Measurements from ENCODE around the gene SYNE1. TPM values are rescaled to one million over a fixed set of nuclear protein-coding genes. Genes with fewer than 3 reads are reported as not detected.

Gene SYNE1
- total and polyA plus RNA-seq, 8 donors, result 12.8 to 279 (median 108) TPM

DNA sequence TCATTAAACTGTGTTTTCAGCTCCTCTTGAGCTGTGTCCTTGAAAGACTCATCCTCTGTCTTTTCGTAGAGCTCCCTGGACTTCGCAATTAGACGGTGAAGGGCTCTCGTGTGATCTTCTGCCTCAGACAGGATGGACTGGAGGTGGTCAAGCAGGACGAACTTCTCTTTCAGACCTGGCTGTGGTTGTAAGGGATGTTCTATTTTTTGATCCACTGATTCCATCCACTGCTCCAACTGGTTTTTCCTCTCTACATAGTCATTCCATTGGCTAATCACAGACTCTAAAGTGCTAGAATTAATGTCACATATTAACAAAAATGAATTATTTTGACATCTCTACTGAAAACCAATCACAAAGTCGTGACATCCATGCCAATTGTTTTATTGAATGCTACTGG lies 250.1 kb downstream of the SYNE1 start:
- Histone ChIP-seq H3K27me3 (no peaks in the 10 kb centered on the region), H3K36me3 (peaks cover 0 to 12% (median 6%) of the 10 kb centered on the region in 4 donors), H3K4me3 (no peak overlapping the region), H3K9me3 (no peaks in the 10 kb centered on the region), H3K27ac (no peak overlapping the region), H3K4me1 (peaks cover 0 to under 1% (median 0%) of the 10 kb centered on the region in 4 donors)
- TF ChIP-seq POLR2A (IDR thresholded peaks at IDR 0.05), result no peak
- no peak for TF ChIP-seq EP300 (IDR thresholded peaks at IDR 0.05)
- TF ChIP-seq CTCF (IDR thresholded peaks at IDR 0.05), result no peak
- TF ChIP-seq POLR2AphosphoS5 (IDR thresholded peaks at IDR 0.05), result no peak
- no peak for DNase-seq
- WGBS, 5 donors, result 74 to 92% (median 84%) methylated on average over 6 of the region's 6 CpGs
- intact Hi-C loops (cut with DNase I; ENCODE audit: low total_unique reads), result no loop called here

DNA sequence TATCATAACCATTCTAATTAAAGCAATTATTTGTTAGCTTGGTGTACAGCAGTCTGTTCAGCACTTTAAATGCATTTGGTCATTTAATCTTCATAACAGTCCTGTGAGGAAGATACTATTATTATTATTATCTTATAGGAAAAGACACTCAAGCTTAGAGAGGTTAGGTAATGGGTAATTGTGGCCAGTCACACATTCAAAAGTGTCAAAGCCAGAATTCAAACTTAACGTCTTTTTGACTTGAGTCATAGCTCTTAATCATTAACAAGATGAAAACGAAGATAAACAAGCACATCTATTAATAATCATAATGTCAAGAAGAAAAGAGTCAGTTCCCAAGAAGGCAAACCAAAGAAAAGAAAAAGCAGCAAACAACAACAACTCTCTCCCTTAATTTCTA lies 251.0 kb downstream of the SYNE1 start:
- intact Hi-C loops (cut with DNase I; ENCODE audit: low total_unique reads), result no loop called here
- 32 to 49% (median 39%) methylated on average over 2 of the region's 2 CpGs for WGBS, 5 donors
- DNase-seq, result no peak
- TF ChIP-seq POLR2A (IDR thresholded peaks at IDR 0.05), result no peak
- no peak for TF ChIP-seq EP300 (IDR thresholded peaks at IDR 0.05)
- TF ChIP-seq CTCF (IDR thresholded peaks at IDR 0.05), result no peak
- Histone ChIP-seq H3K27me3 (no peaks in the 10 kb centered on the region), H3K4me3 (no peak overlapping the region), H3K36me3 (peaks cover 0 to 10% (median 5%) of the 10 kb centered on the region in 4 donors), H3K4me1 (peaks cover 0 to 7% (median 0%) of the 10 kb centered on the region in 4 donors), H3K9me3 (no peaks in the 10 kb centered on the region), H3K27ac (no peak overlapping the region)

- Histone ChIP-seq H3K27me3 (no peaks in the 10 kb centered on the region), H3K27ac (peak overlapping the region; percentile 45 to 89 (median 84)), H3K9me3 (no peaks in the 10 kb centered on the region), H3K36me3 (peaks cover 0 to 5% (median 1%) of the 10 kb centered on the region in 4 donors), H3K4me3 (peak overlapping the region; percentile 42 to 46 (median 43)), H3K4me1 (peaks cover 0 to 11% (median 2%) of the 10 kb centered on the region in 4 donors)
- WGBS, 5 donors, result 11 to 18% (median 15%) methylated on average over 10 to 17 of the region's 17 CpGs
- intact Hi-C loops (cut with DNase I; ENCODE audit: low total_unique reads), result no loop called here
- TF ChIP-seq POLR2AphosphoS5 (IDR thresholded peaks at IDR 0.05) (peak; percentile 84 to 92 (median 86)), CTCF (IDR thresholded peaks at IDR 0.05) (no peak), POLR2A (IDR thresholded peaks at IDR 0.05) (no peak)
- DNase-seq, result peak; percentile 41 to 94
Observed at GRCh38 chr6:152380993-152381898, 255.9 kb downstream of the SYNE1 start.

- Histone ChIP-seq H3K27ac (peak overlapping the region in 4 of 5 donors; percentile 82 to 89 (median 86)), H3K27me3 (no peaks in the 10 kb centered on the region), H3K36me3 (peaks cover 0 to 14% (median 10%) of the 10 kb centered on the region in 4 donors), H3K4me3 (peak overlapping the region; percentile 42 to 46 (median 43)), H3K4me1 (peaks cover 0 to 11% (median 2%) of the 10 kb centered on the region in 4 donors), H3K9me3 (no peaks in the 10 kb centered on the region)
- no peak for TF ChIP-seq POLR2A (IDR thresholded peaks at IDR 0.05)
- TF ChIP-seq EP300 (IDR thresholded peaks at IDR 0.05), result no peak
- no peak for TF ChIP-seq CTCF (IDR thresholded peaks at IDR 0.05)
- TF ChIP-seq POLR2AphosphoS5 (IDR thresholded peaks at IDR 0.05), result peak in 2 of 3 donors; percentile 9 to 37
- WGBS, 5 donors, result 14 to 21% (median 18%) methylated on average over 5 of the region's 5 CpGs
- intact Hi-C loops (cut with DNase I; ENCODE audit: low total_unique reads), result no loop called here
- DNase-seq, result peak in 1 of 2 donors; percentile 80
Observed at GRCh38 chr6:152380351-152380767, 256.8 kb downstream of the SYNE1 start.
